H9 (cell line): ENCODE results near the gene ASTN2. TPM values are rescaled to one million over a fixed set of nuclear protein-coding genes. Genes with fewer than 3 reads are reported as not detected.

Experiments
- DNase-seq: peaks from one replicate; pipeline ENCODE4 v3.0.0-alpha.2; 2017
- H2AFZ ChIP-seq: one replicate; pipeline ENCODE4 v1.6.1; 2013; ENCODE audit warnings: mild to moderate bottlenecking, low read length, control low read depth, moderate library complexity
- H2AK5ac ChIP-seq: 2 replicates; pipeline ENCODE4 v1.6.1; 2013; ENCODE audit warnings: low read length, control low read depth, mixed read lengths; ENCODE audit not compliant: insufficient read length
- H2BK120ac ChIP-seq: one replicate; pipeline ENCODE4 v1.6.1; 2013; ENCODE audit warnings: low read depth, mild to moderate bottlenecking, low read length, control low read depth, inconsistent platforms; ENCODE audit not compliant: poor library complexity, severe bottlenecking
- H2BK12ac ChIP-seq: 2 replicates; pipeline ENCODE4 v1.6.1; 2013; ENCODE audit warnings: low read length, control low read depth, mixed read lengths, low read depth; ENCODE audit not compliant: insufficient read length
- H2BK15ac ChIP-seq: 2 replicates; pipeline ENCODE4 v1.6.1; 2013; ENCODE audit warnings: low read depth, low read length, control low read depth
- H2BK20ac ChIP-seq: one replicate; pipeline ENCODE4 v1.6.1; 2013; ENCODE audit warnings: low read depth, mild to moderate bottlenecking, low read length, control low read depth, inconsistent platforms; ENCODE audit not compliant: poor library complexity, severe bottlenecking
- H2BK5ac ChIP-seq: 2 replicates; pipeline ENCODE4 v1.6.1; 2013; ENCODE audit warnings: low read length, control low read depth, mixed read lengths; ENCODE audit not compliant: insufficient read length
- H3K14ac ChIP-seq: 2 replicates; pipeline ENCODE4 v1.6.1; 2013; ENCODE audit warnings: low read length, control low read depth; ENCODE audit not compliant: insufficient read depth
- H3K18ac ChIP-seq: 2 replicates; pipeline ENCODE4 v1.6.1; 2013; ENCODE audit warnings: low read depth, mild to moderate bottlenecking, mixed read lengths, low read length, control low read depth; ENCODE audit not compliant: insufficient read length
- H3K23ac ChIP-seq: 2 replicates; pipeline ENCODE4 v1.6.1; 2013; ENCODE audit warnings: low read length, control low read depth, mixed read lengths, low read depth; ENCODE audit not compliant: insufficient read length
- H3K23me2 ChIP-seq: 2 replicates; pipeline ENCODE4 v1.6.1; 2013; ENCODE audit warnings: low read depth, mild to moderate bottlenecking, mixed read lengths, low read length, control low read depth; ENCODE audit not compliant: insufficient read length, poor library complexity, severe bottlenecking
- H3K27ac ChIP-seq: 2 replicates; pipeline ENCODE4 v1.5.1; 2013; ENCODE audit warnings: low read length, control low read depth, mixed read lengths, low read depth; ENCODE audit not compliant: insufficient read length
- H3K27me3 ChIP-seq: 2 replicates; pipeline ENCODE4 v1.6.1; 2013; ENCODE audit warnings: low read length, control low read depth, inconsistent platforms; ENCODE audit not compliant: insufficient read depth
- H3K4ac ChIP-seq: 2 replicates; pipeline ENCODE4 v1.6.1; 2013; ENCODE audit warnings: low read depth, mild to moderate bottlenecking, control low read depth, inconsistent platforms, low read length, moderate library complexity
- H3K4me1 ChIP-seq: 2 replicates; pipeline ENCODE4 v1.6.1; 2013; ENCODE audit warnings: low read length, control low read depth, inconsistent platforms; ENCODE audit not compliant: insufficient read depth
- H3K4me2 ChIP-seq: 2 replicates; pipeline ENCODE4 v1.6.1; 2013; ENCODE audit warnings: low read length, control low read depth, mixed read lengths; ENCODE audit not compliant: insufficient read length, insufficient read depth
- H3K56ac ChIP-seq: 2 replicates; pipeline ENCODE4 v1.6.1; 2013; ENCODE audit warnings: low read depth, mild to moderate bottlenecking, mixed read lengths, low read length, control low read depth; ENCODE audit not compliant: insufficient read length
- H3K79me1 ChIP-seq: 2 replicates; pipeline ENCODE4 v1.6.1; 2013; ENCODE audit warnings: low read depth, mild to moderate bottlenecking, moderate library complexity, low read length, control low read depth, inconsistent platforms; ENCODE audit not compliant: insufficient read depth, poor library complexity, severe bottlenecking
- H3K79me2 ChIP-seq: 2 replicates; pipeline ENCODE4 v1.6.1; 2013; ENCODE audit warnings: low read length, control low read depth, inconsistent platforms; ENCODE audit not compliant: insufficient read depth
- H3K9ac ChIP-seq: 2 replicates; pipeline ENCODE4 v1.6.1; 2013; ENCODE audit warnings: low read length, control low read depth, mixed read lengths; ENCODE audit not compliant: insufficient read length; ENCODE audit errors: extremely low read depth
- H3K9me3 ChIP-seq: one replicate; pipeline ENCODE4 v1.6.1; 2013; ENCODE audit warnings: low read depth, low read length, inconsistent platforms; ENCODE audit not compliant: control insufficient read depth
- H3T11ph ChIP-seq: one replicate; pipeline ENCODE4 v1.6.1; 2013; ENCODE audit warnings: mild to moderate bottlenecking, low read length, control low read depth, inconsistent platforms
- H4K20me1 ChIP-seq: one replicate; pipeline ENCODE4 v1.6.1; 2013; ENCODE audit not compliant: control insufficient read depth, insufficient read length, insufficient read depth
- H4K5ac ChIP-seq: 2 replicates; pipeline ENCODE4 v1.6.1; 2013; ENCODE audit warnings: low read depth, mild to moderate bottlenecking, mixed read lengths, low read length, control low read depth; ENCODE audit not compliant: insufficient read length
- H4K8ac ChIP-seq: replicated peaks from 2 replicates; pipeline ENCODE4 v1.6.1; 2013; ENCODE audit warnings: low read length, control low read depth, mixed read lengths, low read depth; ENCODE audit not compliant: insufficient read length
- H4K91ac ChIP-seq: 2 replicates; pipeline ENCODE4 v1.6.1; 2013; ENCODE audit warnings: low read depth, mild to moderate bottlenecking, moderate library complexity, mixed read lengths, low read length, control low read depth; ENCODE audit not compliant: insufficient read length
- H3K27ac Mint-ChIP-seq, 3 experiments: 2 replicates in 2 of 3; 3 replicates in 1 of 3; pipeline ENCODE4 v1.8.0; 2020 to 2021; ENCODE audit warnings: mixed read lengths in 3 of 3, mild to moderate bottlenecking in 1 of 3, moderate library complexity in 1 of 3
- H3K27me3 Mint-ChIP-seq: 2 replicates; pipeline ENCODE4 v1.8.0; 2021; ENCODE audit warnings: low read depth, mild to moderate bottlenecking, moderate library complexity, mixed read lengths
- H3K36me3 Mint-ChIP-seq, 3 experiments: 2 replicates in 2 of 3; 3 replicates in 1 of 3; pipeline ENCODE4 v1.8.0; 2020 to 2021; ENCODE audit warnings: low read depth in 3 of 3, mixed read lengths in 3 of 3; ENCODE audit not compliant: insufficient read depth in 1 of 3
- H3K4me1 Mint-ChIP-seq, 2 experiments: 2 replicates each; pipeline ENCODE4 v1.8.0; 2020; ENCODE audit warnings: mixed read lengths in 2 of 2
- H3K4me3 Mint-ChIP-seq, 2 experiments: 2 replicates in 1 of 2; 3 replicates in 1 of 2; pipeline ENCODE4 v1.8.0; 2020 to 2021; ENCODE audit warnings: mild to moderate bottlenecking in 2 of 2, mixed read lengths in 2 of 2, moderate library complexity in 1 of 2
- H3K9me3 Mint-ChIP-seq, 2 experiments: 2 replicates in 1 of 2; 3 replicates in 1 of 2; pipeline ENCODE4 v1.8.0; 2020; ENCODE audit warnings: mild to moderate bottlenecking in 2 of 2, mixed read lengths in 2 of 2, moderate library complexity in 1 of 2
- WGBS: extraction: QIAGEN DNeasy Blood & Tissue Kit; methylation state at CpG from one replicate; pipeline ENCODE4 v1.1.7; 2013; ENCODE audit warnings: missing lambda C conversion rate, low lambda C conversion rate, mixed read lengths; ENCODE audit not compliant: insufficient read length; ENCODE audit errors: extremely low coverage; 5-methylcytosine and 5-hydroxymethylcytosine counted together
- total RNA-seq: library from RNA; stranded (reverse); gene quantifications from 2 replicates; pipeline ENCODE4 v1.2.1, GENCODE V29; 2021
- TF ChIP-seq, protein P1 (sequence below): fragments of 200-600 bp; sonication (generic); conservative IDR thresholded peaks from 3 replicates; pipeline ENCODE4 v1.8.0; 2021; ENCODE audit warnings: antibody characterized with exemption, mild to moderate bottlenecking

Gene ASTN2
- total RNA-seq, 1 experiment from 2014 or later: 9.7 TPM

- no peak overlapping the region for H3K4ac ChIP-seq
- H2BK120ac ChIP-seq: no peak overlapping the region
- peaks cover 5% of the 10 kb centered on the region for H3K9me3 ChIP-seq
- H4K5ac ChIP-seq: no peak overlapping the region
- H2AFZ ChIP-seq: no peak overlapping the region
- no peaks in the 10 kb centered on the region for H3K79me1 ChIP-seq
- H2BK5ac ChIP-seq: no peak overlapping the region
- Mint-ChIP-seq H3K27me3 (peaks cover 2% of the 10 kb centered on the region; the same call in 1 of the 2 replicates), H3K27ac (no peak overlapping the region), H3K4me3 (no peak overlapping the region), H3K4me1 (peaks cover 10 to 23% of the 10 kb centered on the region in 2 experiments), H3K36me3 (peaks cover 18 to 24% (median 18%) of the 10 kb centered on the region in 3 experiments), H3K9me3 (peaks cover 18 to 23% of the 10 kb centered on the region in 2 experiments)
- H3K23me2 ChIP-seq: no peaks in the 10 kb centered on the region
- H4K20me1 ChIP-seq: no peaks in the 10 kb centered on the region
- no peaks in the 10 kb centered on the region for H3K4me1 ChIP-seq
- H2BK12ac ChIP-seq: no peak overlapping the region
- no peak overlapping the region for H3T11ph ChIP-seq
- no peaks in the 10 kb centered on the region for H3K79me2 ChIP-seq
- no peak overlapping the region for H3K56ac ChIP-seq
- no peak overlapping the region for H4K91ac ChIP-seq
- no peak overlapping the region for H2BK20ac ChIP-seq
- H3K27me3 ChIP-seq: no peaks in the 10 kb centered on the region
- no peak overlapping the region for H4K8ac ChIP-seq
- DNase-seq: no peak
- no peak overlapping the region for H3K18ac ChIP-seq
- no CpG with 5 or more reads among the region's 3 CpGs for WGBS
- no peak overlapping the region for H2AK5ac ChIP-seq
- TF ChIP-seq, protein P1, sequence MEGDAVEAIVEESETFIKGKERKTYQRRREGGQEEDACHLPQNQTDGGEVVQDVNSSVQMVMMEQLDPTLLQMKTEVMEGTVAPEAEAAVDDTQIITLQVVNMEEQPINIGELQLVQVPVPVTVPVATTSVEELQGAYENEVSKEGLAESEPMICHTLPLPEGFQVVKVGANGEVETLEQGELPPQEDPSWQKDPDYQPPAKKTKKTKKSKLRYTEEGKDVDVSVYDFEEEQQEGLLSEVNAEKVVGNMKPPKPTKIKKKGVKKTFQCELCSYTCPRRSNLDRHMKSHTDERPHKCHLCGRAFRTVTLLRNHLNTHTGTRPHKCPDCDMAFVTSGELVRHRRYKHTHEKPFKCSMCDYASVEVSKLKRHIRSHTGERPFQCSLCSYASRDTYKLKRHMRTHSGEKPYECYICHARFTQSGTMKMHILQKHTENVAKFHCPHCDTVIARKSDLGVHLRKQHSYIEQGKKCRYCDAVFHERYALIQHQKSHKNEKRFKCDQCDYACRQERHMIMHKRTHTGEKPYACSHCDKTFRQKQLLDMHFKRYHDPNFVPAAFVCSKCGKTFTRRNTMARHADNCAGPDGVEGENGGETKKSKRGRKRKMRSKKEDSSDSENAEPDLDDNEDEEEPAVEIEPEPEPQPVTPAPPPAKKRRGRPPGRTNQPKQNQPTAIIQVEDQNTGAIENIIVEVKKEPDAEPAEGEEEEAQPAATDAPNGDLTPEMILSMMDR: no peak
- no peak overlapping the region for H3K23ac ChIP-seq
- no peak overlapping the region for H3K27ac ChIP-seq
- no peak overlapping the region for H3K4me2 ChIP-seq
- no peak overlapping the region for H3K9ac ChIP-seq
- no peak overlapping the region for H2BK15ac ChIP-seq
- no peak overlapping the region for H3K14ac ChIP-seq
Measured at GRCh38 chr9:117242082-117242481, 172.8 kb downstream of the ASTN2 start.
